Measurements from ENCODE around the gene ERVK3-1. TPM values are rescaled to one million over a fixed set of nuclear protein-coding genes. Genes with fewer than 3 reads are reported as not detected.
A peak's percentile ranks its signal among the peaks of the same experiment; 100 is the strongest.

Gene ERVK3-1
- total RNA-seq, 1 donor from 2014 or later, result 40.6 TPM

DNA sequence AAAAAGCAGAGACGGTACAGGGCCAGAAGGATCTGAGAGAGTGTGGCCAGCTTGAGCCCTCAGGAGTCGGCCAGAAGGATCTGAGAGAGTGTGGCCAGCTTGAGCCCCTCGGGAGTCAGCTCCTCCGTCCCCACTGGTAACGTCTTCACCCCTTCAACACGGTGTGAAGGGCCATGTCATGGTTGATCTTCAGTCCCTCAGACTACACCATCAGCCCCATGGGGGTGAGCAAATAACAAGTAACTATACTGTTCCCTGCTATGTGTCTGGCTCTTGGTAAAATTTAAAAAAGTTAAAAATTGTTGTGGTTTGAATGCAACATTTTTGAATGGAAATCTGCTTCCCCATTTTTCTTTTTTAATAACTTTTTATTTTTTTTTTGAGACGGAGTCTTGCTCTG, 28.0 kb upstream of the ERVK3-1 start:
- peaks cover 11% of the 10 kb centered on the region for H3K27me3 Mint-ChIP-seq (ENCODE audit: unreplicated experiment)
- DNase-seq (ENCODE audit: low spot score), result no peak
- H3K36me3 Mint-ChIP-seq (ENCODE audit: low read depth, unreplicated experiment), result peaks cover 26% of the 10 kb centered on the region
- peak overlapping the region; percentile 36 for H3K27ac Mint-ChIP-seq (ENCODE audit: unreplicated experiment)
- TF ChIP-seq, protein P1, sequence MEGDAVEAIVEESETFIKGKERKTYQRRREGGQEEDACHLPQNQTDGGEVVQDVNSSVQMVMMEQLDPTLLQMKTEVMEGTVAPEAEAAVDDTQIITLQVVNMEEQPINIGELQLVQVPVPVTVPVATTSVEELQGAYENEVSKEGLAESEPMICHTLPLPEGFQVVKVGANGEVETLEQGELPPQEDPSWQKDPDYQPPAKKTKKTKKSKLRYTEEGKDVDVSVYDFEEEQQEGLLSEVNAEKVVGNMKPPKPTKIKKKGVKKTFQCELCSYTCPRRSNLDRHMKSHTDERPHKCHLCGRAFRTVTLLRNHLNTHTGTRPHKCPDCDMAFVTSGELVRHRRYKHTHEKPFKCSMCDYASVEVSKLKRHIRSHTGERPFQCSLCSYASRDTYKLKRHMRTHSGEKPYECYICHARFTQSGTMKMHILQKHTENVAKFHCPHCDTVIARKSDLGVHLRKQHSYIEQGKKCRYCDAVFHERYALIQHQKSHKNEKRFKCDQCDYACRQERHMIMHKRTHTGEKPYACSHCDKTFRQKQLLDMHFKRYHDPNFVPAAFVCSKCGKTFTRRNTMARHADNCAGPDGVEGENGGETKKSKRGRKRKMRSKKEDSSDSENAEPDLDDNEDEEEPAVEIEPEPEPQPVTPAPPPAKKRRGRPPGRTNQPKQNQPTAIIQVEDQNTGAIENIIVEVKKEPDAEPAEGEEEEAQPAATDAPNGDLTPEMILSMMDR (IDR thresholded peaks at IDR 0.05; ENCODE audit: unreplicated experiment), result no peak
- H3K4me1 Mint-ChIP-seq (ENCODE audit: unreplicated experiment), result peaks cover 14% of the 10 kb centered on the region
- H3K4me3 Mint-ChIP-seq (ENCODE audit: unreplicated experiment), result peak overlapping the region; percentile 76
- no peaks in the 10 kb centered on the region for H3K9me3 Mint-ChIP-seq (ENCODE audit: unreplicated experiment)

DNA sequence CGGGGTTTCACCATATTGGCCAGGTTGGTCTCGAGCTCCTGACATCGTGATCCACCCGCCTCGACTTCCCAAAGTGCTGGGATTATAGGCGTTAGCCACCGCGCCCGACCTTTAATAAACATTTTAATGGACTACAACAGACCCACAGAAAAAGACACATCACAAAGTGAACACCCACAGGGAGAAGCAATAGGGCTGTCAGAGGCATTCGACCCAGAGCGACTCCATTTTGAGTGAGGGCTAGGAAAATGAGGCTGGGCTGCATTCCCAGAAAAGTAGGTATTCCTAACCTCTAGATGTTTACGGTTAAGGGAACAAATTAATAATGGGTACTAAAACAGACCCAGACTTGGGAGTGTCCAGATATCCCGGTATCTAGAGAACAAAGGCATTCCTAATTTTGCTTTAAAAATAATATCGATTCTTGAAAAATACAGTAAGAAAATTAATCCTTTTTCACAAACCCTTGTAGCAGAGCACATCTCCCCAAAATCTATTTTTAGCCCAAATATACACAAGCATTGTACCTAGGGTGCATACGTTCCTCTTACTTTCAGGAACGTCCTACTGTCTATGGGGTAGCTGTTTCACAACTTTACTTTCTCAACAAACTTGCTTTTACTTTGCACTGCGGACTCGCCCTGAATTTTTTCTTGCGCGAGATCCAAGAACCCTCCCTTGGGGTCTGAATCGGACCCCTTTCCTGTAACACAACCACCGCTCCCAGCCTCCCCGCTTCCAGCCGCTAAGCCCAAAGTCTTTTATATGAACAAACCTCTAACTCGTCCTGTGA, 27.2 kb upstream of the ERVK3-1 start:
- TF ChIP-seq, protein P1 (IDR thresholded peaks at IDR 0.05; ENCODE audit: unreplicated experiment), result no peak
- Mint-ChIP-seq H3K9me3 (ENCODE audit: unreplicated experiment) (no peaks in the 10 kb centered on the region), H3K4me1 (ENCODE audit: unreplicated experiment) (peaks cover 14% of the 10 kb centered on the region), H3K4me3 (ENCODE audit: unreplicated experiment) (peak overlapping the region; percentile 97), H3K36me3 (ENCODE audit: low read depth, unreplicated experiment) (peaks cover 23% of the 10 kb centered on the region), H3K27ac (ENCODE audit: unreplicated experiment) (peak overlapping the region; percentile 85), H3K27me3 (ENCODE audit: unreplicated experiment) (peaks cover 11% of the 10 kb centered on the region)
- no peak for DNase-seq (ENCODE audit: low spot score)

DNA sequence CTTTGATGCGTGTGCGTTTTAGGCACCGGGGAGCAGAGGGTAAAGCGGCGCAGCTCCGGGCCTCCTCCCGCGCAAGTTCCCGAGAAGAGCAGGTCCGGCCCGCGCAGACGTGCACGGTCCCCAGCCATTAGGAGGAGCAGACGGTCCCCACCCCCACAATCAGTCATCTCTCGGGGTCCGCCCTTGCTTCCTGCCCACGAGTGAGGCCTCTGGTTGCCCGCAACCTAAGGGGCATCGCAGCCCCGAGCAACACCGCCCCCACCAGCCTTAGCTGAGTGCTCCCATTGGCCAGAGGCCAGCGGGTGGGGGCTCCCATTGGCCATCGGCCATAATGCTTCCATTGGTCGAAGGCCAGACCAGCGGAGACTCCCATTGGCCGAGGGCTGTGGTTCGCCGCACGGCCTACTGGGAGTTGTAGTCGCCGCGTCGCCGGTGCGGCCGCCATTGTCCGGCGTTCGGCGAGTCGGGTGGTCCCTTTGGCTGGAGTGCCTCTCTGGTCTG, 26.6 kb upstream of the ERVK3-1 start, which contains the start of gene ZNF8:
Gene ZNF8 (plus strand): TSS at position 415 of the 501 bp plus-strand sequence. CDS start 127 bp downstream, outside the sequence.
- H3K4me1 Mint-ChIP-seq (ENCODE audit: unreplicated experiment), result peaks cover 14% of the 10 kb centered on the region
- H3K27ac Mint-ChIP-seq (ENCODE audit: unreplicated experiment), result peak within 1 kb of the TSS; percentile 85
- peaks cover 11% of the 10 kb centered on the region for H3K27me3 Mint-ChIP-seq (ENCODE audit: unreplicated experiment)
- DNase-seq (ENCODE audit: low spot score), result peak; percentile 97
- H3K4me3 Mint-ChIP-seq (ENCODE audit: unreplicated experiment), result peak within 1 kb of the TSS; percentile 97
- TF ChIP-seq, protein P1 (IDR thresholded peaks at IDR 0.05; ENCODE audit: unreplicated experiment), result no peak
- H3K36me3 Mint-ChIP-seq (ENCODE audit: low read depth, unreplicated experiment), result peaks cover 23% of the 10 kb centered on the region
- H3K9me3 Mint-ChIP-seq (ENCODE audit: unreplicated experiment), result no peaks in the 10 kb centered on the region

DNA sequence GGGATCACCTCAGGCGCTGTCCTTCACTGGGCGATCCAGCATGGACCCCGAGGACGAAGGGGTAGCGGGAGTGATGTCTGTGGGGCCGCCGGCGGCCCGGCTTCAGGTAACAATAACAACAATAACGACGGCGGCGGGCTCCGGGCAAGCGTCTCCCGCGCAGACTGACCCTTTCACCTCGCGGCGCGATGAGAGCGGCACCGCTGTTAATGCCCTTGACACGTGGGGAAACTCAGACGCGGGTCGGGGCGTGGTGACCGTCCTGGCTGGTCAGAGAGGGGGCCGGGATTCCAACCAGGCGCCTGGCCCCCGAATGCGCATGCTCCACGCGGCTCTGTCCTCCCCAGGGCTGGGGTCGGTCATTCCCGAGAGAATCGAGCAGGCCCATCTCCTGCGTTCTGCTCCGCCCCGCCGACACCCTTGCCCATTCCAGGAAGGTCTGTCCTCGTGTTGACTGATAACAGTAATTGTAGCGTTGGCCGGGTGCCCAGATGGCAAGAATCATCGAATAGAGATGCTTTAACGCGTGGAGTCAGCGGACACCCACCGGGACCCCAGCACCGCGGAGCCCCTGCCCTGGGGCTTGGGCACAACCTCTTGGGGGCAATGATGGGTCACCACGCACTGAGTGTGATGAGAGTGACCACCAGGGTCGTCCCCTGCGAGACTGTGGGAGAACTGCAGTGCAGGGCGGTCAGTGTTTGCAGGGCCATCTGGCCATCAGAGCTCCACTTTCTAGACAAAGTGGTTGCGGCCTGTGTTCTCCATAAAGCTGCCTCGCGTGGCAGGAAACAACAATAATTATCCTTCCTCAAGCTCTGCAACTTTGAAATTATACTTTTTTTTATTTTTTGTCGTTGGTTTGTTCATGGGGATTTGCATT, 25.9 kb upstream of the ERVK3-1 start:
- Mint-ChIP-seq H3K27me3 (ENCODE audit: unreplicated experiment) (peaks cover 11% of the 10 kb centered on the region), H3K27ac (ENCODE audit: unreplicated experiment) (peak overlapping the region; percentile 85), H3K36me3 (ENCODE audit: low read depth, unreplicated experiment) (peaks cover 21% of the 10 kb centered on the region), H3K4me1 (ENCODE audit: unreplicated experiment) (peaks cover 14% of the 10 kb centered on the region), H3K9me3 (ENCODE audit: unreplicated experiment) (no peaks in the 10 kb centered on the region), H3K4me3 (ENCODE audit: unreplicated experiment) (peak overlapping the region; percentile 97)
- DNase-seq (ENCODE audit: low spot score), result peak; percentile 76
- TF ChIP-seq, protein P1 (IDR thresholded peaks at IDR 0.05; ENCODE audit: unreplicated experiment), result no peak

Measured in endothelial cell (in vitro differentiated cells).